Kidney epithelial cell (primary cell): ENCODE results near the gene DNAJB5. TPM values are rescaled to one million over a fixed set of nuclear protein-coding genes. Genes with fewer than 3 reads are reported as not detected.

Source experiments
- DNase-seq: peaks from one replicate; pipeline ENCODE4 v3.0.0-alpha.2; 2010; ENCODE audit warnings: low read depth
- H3K27me3 ChIP-seq: 2 replicates; pipeline ENCODE4 v1.6.0; 2011; ENCODE audit warnings: low read length; ENCODE audit not compliant: control insufficient read depth, insufficient read depth
- H3K36me3 ChIP-seq: 2 replicates; pipeline ENCODE4 v1.5.1; 2011; ENCODE audit warnings: low read length; ENCODE audit not compliant: control insufficient read depth, insufficient read depth
- H3K4me3 ChIP-seq: 2 replicates; pipeline ENCODE4 v1.5.1; 2011; ENCODE audit warnings: low read depth, mild to moderate bottlenecking, control low read depth, low read length
- total RNA-seq: library from RNA; depleted of rRNA; stranded (reverse); fragments of >200 nt; gene quantifications from 2 replicates; pipeline ENCODE4 v1.2.3, GENCODE V29; 2015
- TF ChIP-seq, protein P1 (sequence below): IDR thresholded peaks from 2 replicates; pipeline ENCODE4 v1.5.1; 2011; ENCODE audit warnings: mild to moderate bottlenecking, moderate library complexity, low read length, control low read depth, inconsistent platforms; ENCODE audit not compliant: insufficient read depth, poor library complexity, severe bottlenecking

DNAJB5 gene
- total RNA-seq, 1 donor from 2014 or later, result 24.8 TPM

DNA sequence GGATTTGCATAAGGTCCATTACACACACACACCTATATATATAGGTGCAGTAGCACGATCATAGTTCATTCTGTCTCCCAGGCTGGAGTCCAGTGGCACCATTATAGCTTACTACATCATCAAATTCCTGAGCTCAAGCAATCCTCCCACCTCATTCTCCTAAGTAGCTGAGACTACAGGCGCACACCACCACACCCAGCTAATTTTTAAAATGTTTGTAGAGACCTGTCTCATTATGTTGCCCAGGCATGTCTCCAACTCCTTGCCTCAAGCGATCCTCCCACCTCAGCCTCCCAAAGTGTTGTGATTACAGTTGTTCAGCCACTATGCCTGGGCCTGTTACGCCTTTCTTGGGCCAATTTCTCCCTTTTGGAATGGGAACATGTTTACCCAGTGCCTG lies 39.7 kb downstream of the DNAJB5 start:
- DNase-seq, result no peak
- Histone ChIP-seq H3K27me3 (no peaks in the 10 kb centered on the region), H3K4me3 (no peak overlapping the region), H3K36me3 (no peaks in the 10 kb centered on the region)
- TF ChIP-seq, protein P1, sequence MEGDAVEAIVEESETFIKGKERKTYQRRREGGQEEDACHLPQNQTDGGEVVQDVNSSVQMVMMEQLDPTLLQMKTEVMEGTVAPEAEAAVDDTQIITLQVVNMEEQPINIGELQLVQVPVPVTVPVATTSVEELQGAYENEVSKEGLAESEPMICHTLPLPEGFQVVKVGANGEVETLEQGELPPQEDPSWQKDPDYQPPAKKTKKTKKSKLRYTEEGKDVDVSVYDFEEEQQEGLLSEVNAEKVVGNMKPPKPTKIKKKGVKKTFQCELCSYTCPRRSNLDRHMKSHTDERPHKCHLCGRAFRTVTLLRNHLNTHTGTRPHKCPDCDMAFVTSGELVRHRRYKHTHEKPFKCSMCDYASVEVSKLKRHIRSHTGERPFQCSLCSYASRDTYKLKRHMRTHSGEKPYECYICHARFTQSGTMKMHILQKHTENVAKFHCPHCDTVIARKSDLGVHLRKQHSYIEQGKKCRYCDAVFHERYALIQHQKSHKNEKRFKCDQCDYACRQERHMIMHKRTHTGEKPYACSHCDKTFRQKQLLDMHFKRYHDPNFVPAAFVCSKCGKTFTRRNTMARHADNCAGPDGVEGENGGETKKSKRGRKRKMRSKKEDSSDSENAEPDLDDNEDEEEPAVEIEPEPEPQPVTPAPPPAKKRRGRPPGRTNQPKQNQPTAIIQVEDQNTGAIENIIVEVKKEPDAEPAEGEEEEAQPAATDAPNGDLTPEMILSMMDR, result no peak

GRCh38 chr9:35029852-35030251 lies 40.3 kb downstream of the DNAJB5 start:
- TF ChIP-seq, protein P1, result no peak
- H3K27me3 ChIP-seq, result no peaks in the 10 kb centered on the region
- no peak overlapping the region for H3K4me3 ChIP-seq
- H3K36me3 ChIP-seq, result no peaks in the 10 kb centered on the region
- no peak for DNase-seq

DNA sequence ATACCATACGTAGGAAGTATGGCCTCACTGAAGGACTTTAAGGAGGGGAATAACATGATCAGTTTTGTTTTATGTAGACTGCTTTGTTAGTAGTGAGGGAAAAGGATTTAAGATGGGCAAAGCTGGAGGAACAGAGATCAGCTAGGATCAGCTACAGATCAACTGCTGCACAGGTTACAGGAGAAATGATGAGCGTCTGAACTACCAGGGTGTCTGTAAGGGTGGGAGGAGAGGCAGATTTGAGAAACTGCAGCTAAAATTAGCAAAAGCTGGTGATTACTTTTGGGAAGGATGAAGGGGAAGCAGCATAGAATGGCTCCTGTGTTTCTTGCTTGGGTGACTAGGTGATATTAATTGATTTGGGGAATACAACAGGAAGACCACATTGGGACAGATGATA lies 43.6 kb downstream of the DNAJB5 start:
- no peaks in the 10 kb centered on the region for H3K36me3 ChIP-seq
- TF ChIP-seq, protein P1, result no peak
- no peak for DNase-seq

GRCh38 chr9:35035851-35036701 lies 46.5 kb downstream of the DNAJB5 start:
- Histone ChIP-seq H3K4me3 (peak overlapping the region; percentile 22), H3K27me3 (no peaks in the 10 kb centered on the region), H3K36me3 (no peaks in the 10 kb centered on the region)
- TF ChIP-seq, protein P1, result no peak
- no peak for DNase-seq

More for the DNA sequence above, 43.6 kb downstream of the DNAJB5 start:
- Histone ChIP-seq H3K4me3 (no peak overlapping the region), H3K27me3 (no peaks in the 10 kb centered on the region)

DNA sequence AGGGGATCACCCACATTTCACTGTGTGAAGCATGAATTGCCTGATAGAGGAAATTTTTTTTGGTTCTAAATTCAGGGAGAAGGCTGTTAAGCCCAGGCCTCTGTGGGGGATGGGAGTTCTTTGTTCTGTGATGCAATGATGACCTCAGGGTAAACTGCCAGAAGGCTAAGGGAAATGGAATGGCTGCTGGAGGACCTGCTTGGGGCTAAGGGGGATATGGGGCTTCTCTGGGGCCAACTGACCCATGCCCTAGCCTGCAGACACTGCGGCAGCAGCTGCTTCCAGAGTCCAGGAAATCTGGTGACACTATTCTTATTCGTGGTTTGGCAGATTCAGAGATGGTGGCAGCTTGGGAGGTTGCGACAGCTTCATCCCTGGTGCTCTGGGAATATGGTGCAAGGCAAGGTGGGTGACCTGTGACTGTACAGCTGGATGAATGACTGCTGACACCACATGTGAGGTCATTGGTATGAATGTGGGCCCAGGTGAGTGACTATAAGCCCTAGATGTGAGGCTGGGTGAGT lies 52.6 kb downstream of the DNAJB5 start:
- no peak overlapping the region for H3K4me3 ChIP-seq
- H3K36me3 ChIP-seq, result no peaks in the 10 kb centered on the region
- no peak for DNase-seq
- TF ChIP-seq, protein P1, result no peak
- H3K27me3 ChIP-seq, result no peaks in the 10 kb centered on the region
